Endothelial cell of umbilical vein (primary cell): ENCODE data around the gene RRAGB. TPM values are rescaled to one million over a fixed set of nuclear protein-coding genes. Genes with fewer than 3 reads are reported as not detected.

ENCODE experiments used
- BruUV-seq: library from RNA; stranded (reverse); fragments of 400-500 nt; replicated peaks from 2 replicates; lab custom pipeline; 2021; lab: Mats Ljungman, UMichigan
- CTCF ChIA-PET: fragments of 300-600, 350-600 bp; sonication (Branson Sonifier 250); formaldehyde crosslinking; loops from one replicate; lab custom pipeline; 2021; ENCODE audit warnings: antibody characterized with exemption, inconsistent platforms; lab: Charles Lee
- POLR2A ChIA-PET: fragments of 300-600, 350-600 bp; sonication (Branson Sonifier 250); formaldehyde crosslinking; loops from one replicate; lab custom pipeline; 2021; ENCODE audit warnings: antibody characterized with exemption, inconsistent platforms; lab: Charles Lee
- DNase-seq: peaks from one replicate; pipeline ENCODE4 v3.0.0-alpha.2; 2011; ENCODE audit warnings: low read depth, low spot score
- FAIRE-seq: peaks from 2 replicates; lab custom pipeline; 2011; peaks lifted over from hg19 to GRCh38; lab: Jason Lieb, UNC
- H2AFZ ChIP-seq: 2 replicates; pipeline ENCODE4 v1.6.0; 2012; ENCODE audit warnings: low read depth, low read length, control low read depth, inconsistent platforms
- H3K27ac ChIP-seq: 2 replicates; pipeline ENCODE4 v1.5.1; 2011; ENCODE audit warnings: low read depth, mild to moderate bottlenecking, control low read depth, low read length, moderate library complexity; ENCODE audit not compliant: insufficient read depth
- H3K27me3 ChIP-seq, 2 experiments: 2 replicates each; pipeline versions ENCODE4 v1.6.0 to v1.6.1; 2011; ENCODE audit warnings: low read length in 2 of 2, mixed read lengths in 1 of 2; ENCODE audit not compliant: control insufficient read depth in 2 of 2, insufficient read depth in 2 of 2
- H3K36me3 ChIP-seq, 2 experiments: 2 replicates in 1 of 2; 3 replicates in 1 of 2; pipeline ENCODE4 v1.5.1; 2011; ENCODE audit warnings: low read length in 2 of 2, mild to moderate bottlenecking in 1 of 2, moderate library complexity in 1 of 2; ENCODE audit not compliant: control insufficient read depth in 2 of 2, insufficient read depth in 2 of 2; ENCODE audit errors: extremely low read depth in 1 of 2
- H3K4me1 ChIP-seq: 3 replicates; pipeline ENCODE4 v1.5.1; 2011; ENCODE audit warnings: mild to moderate bottlenecking, low read length; ENCODE audit not compliant: control insufficient read depth, insufficient read depth; ENCODE audit errors: extremely low read depth
- H3K4me2 ChIP-seq: 2 replicates; pipeline ENCODE4 v1.6.1; 2011; ENCODE audit warnings: low read length, control low read depth, mixed read lengths; ENCODE audit not compliant: insufficient read depth
- H3K4me3 ChIP-seq, 3 experiments: fragments of 200-600 bp in 1 of 3; sonication (generic), shearing (Covaris generic) in 1 of 3; replicated peaks in 1 of 3; 2 replicates each; pipeline ENCODE4 v1.5.1; 2011 to 2016; ENCODE audit warnings: control low read depth in 3 of 3, low read length in 3 of 3, mild to moderate bottlenecking in 2 of 3, inconsistent platforms in 1 of 3, low read depth in 1 of 3, moderate library complexity in 1 of 3; ENCODE audit not compliant: insufficient read depth in 1 of 3
- H3K79me2 ChIP-seq: 2 replicates; pipeline ENCODE4 v1.6.0; 2012; ENCODE audit warnings: low read length, inconsistent platforms; ENCODE audit not compliant: control insufficient read depth, insufficient read depth
- H3K9ac ChIP-seq: replicated peaks from 2 replicates; pipeline ENCODE3; 2011; ENCODE audit warnings: low read length, control low read depth; ENCODE audit not compliant: insufficient read depth; ENCODE audit errors: extremely low read depth
- H3K9me1 ChIP-seq: replicated peaks from 3 replicates; pipeline ENCODE4 v1.6.0; 2011; ENCODE audit warnings: mild to moderate bottlenecking, low read length; ENCODE audit not compliant: control insufficient read depth, insufficient read depth; ENCODE audit errors: extremely low read depth
- H3K9me3 ChIP-seq: replicated peaks from 2 replicates; pipeline ENCODE4 v1.5.1; 2012; ENCODE audit warnings: low read length, inconsistent platforms; ENCODE audit not compliant: control insufficient read depth, insufficient read depth
- H4K20me1 ChIP-seq: replicated peaks from 2 replicates; pipeline ENCODE3; 2011; ENCODE audit warnings: mild to moderate bottlenecking, low read length; ENCODE audit not compliant: control insufficient read depth, insufficient read depth; ENCODE audit errors: extremely low read depth
- EZH2 ChIP-seq: IDR thresholded peaks from 2 replicates; pipeline ENCODE4 v1.6.1; 2012; ENCODE audit warnings: borderline replicate concordance, low read depth, mild to moderate bottlenecking, moderate library complexity, low read length, inconsistent platforms; ENCODE audit not compliant: severe bottlenecking
- FOS ChIP-seq: IDR thresholded peaks from 2 replicates; pipeline ENCODE4 v1.6.1; 2011; ENCODE audit warnings: mild to moderate bottlenecking, low read length, moderate library complexity, borderline replicate concordance; ENCODE audit not compliant: insufficient read depth
- GATA2 ChIP-seq: IDR thresholded peaks from 2 replicates; pipeline ENCODE4 v1.7.0; 2011; ENCODE audit warnings: low read depth, mild to moderate bottlenecking, moderate library complexity, mixed read lengths, low read length; ENCODE audit not compliant: insufficient read length, insufficient read depth
- JUN ChIP-seq: IDR thresholded peaks from 2 replicates; pipeline ENCODE4 v1.6.1; 2011; ENCODE audit warnings: borderline replicate concordance, low read depth; ENCODE audit not compliant: insufficient read length, insufficient read depth
- MYC ChIP-seq: IDR thresholded peaks from one replicate; pipeline ENCODE4 v1.6.1; 2011; ENCODE audit warnings: mild to moderate bottlenecking, low read depth, low read length
- POLR2A ChIP-seq: IDR thresholded peaks from 2 replicates; pipeline ENCODE4 v1.6.1; 2012; ENCODE audit warnings: low read depth, mild to moderate bottlenecking, control low read depth, low read length
- POLR2AphosphoS5 ChIP-seq: IDR thresholded peaks from 2 replicates; pipeline ENCODE4 v1.6.1; 2012; ENCODE audit warnings: low read depth, mild to moderate bottlenecking, control low read depth, low read length, moderate library complexity; ENCODE audit not compliant: insufficient read depth
- dilution Hi-C: fragments of 300-500 bp; cut with MboI; formaldehyde crosslinking; loops from one replicate; pipeline ENCODE4 v1.15.0; 2019; ENCODE audit warnings: low sequenced_read_pairs; ENCODE audit not compliant: extremely low pct_ligation_motif_present
- intact Hi-C: fragments of 100-400 bp; cut with micrococcal nuclease; formaldehyde crosslinking; loops from one replicate; pipeline ENCODE4 v1.10.0; 2022
- polyA plus RNA-seq, 4 experiments: library from polyadenylated mRNA; depleted of rRNA in 3 of 4; stranded (reverse) in 3 of 4; unstranded in 1 of 4; fragments of >200 nt; gene quantifications; 2 replicates each; pipeline versions ENCODE4 v1.2.1 to v1.2.3, GENCODE V29; 2011 to 2012; ENCODE audit warnings: missing spikeins in 1 of 4
- total RNA-seq: library from RNA; stranded (reverse); gene quantifications from 2 replicates; pipeline ENCODE4 v1.2.3, GENCODE V29; 2021
- TF ChIP-seq, protein P1 (sequence below): IDR thresholded peaks from 2 replicates; pipeline ENCODE4 v1.6.1; 2011; ENCODE audit not compliant: insufficient read depth, insufficient read length
- TF ChIP-seq, protein P2 (sequence below), 2 donors: IDR thresholded peaks; 1 replicate in 1 of 2; 2 replicates in 1 of 2; pipeline ENCODE4 v1.5.1; 2011; ENCODE audit warnings: low read length in 2 of 2, mild to moderate bottlenecking in 2 of 2, moderate library complexity in 2 of 2, control low read depth in 1 of 2, inconsistent platforms in 1 of 2, low read depth in 1 of 2; ENCODE audit not compliant: insufficient read depth in 1 of 2; ENCODE audit errors: extremely low read depth in 1 of 2

The RRAGB gene
- total and polyA plus RNA-seq, 2 donors (not counting 3 experiments of a cell fraction or from before 2014, with no cell fraction given): 14.3 to 18.0 TPM

DNA sequence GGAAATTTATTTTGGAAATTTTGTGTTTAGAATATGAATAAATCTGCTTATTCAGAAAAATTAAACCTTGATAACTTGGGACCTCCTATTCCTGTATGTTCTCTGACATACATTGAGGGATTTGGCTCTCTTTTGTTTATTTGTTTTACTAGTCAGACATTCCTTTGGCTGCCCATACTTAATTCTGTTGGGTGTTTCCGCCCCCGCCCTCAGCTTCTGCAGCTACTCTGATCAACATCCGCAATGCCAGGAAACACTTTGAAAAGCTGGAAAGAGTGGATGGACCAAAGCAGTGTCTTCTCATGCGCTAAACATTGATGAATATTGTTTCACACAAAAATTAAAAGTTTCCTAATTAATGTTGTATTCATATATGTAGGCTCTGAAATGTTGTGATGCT is 40.5 kb downstream of the RRAGB start:
- intact Hi-C loops (loop anchor here (1.0 to 2.0 kb wide), 2 partner anchors 9 to 41 kb away; partner anchors contain the start of gene RRAGB), dilution Hi-C loops (no loop called here)
- Histone ChIP-seq H3K4me1 (peaks cover 23% of the 10 kb centered on the region), H2AFZ (no peak overlapping the region), H3K4me3 (no peak overlapping the region), H3K9me1 (no peaks in the 10 kb centered on the region), H3K9ac (no peak overlapping the region), H3K27me3 (no peaks in the 10 kb centered on the region), H4K20me1 (no peaks in the 10 kb centered on the region), H3K36me3 (no peaks in the 10 kb centered on the region), H3K79me2 (no peaks in the 10 kb centered on the region), H3K9me3 (no peaks in the 10 kb centered on the region), H3K4me2 (peak overlapping the region; percentile 51), H3K27ac (peak overlapping the region; percentile 53)
- POLR2A ChIA-PET: no interaction called here
- TF ChIP-seq, protein P1, sequence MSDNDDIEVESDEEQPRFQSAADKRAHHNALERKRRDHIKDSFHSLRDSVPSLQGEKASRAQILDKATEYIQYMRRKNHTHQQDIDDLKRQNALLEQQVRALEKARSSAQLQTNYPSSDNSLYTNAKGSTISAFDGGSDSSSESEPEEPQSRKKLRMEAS: no peak
- TF ChIP-seq MYC: no peak
- no peak for TF ChIP-seq EZH2
- TF ChIP-seq POLR2AphosphoS5: peak; percentile 38
- TF ChIP-seq JUN: peak; percentile 10
- TF ChIP-seq, protein P2, sequence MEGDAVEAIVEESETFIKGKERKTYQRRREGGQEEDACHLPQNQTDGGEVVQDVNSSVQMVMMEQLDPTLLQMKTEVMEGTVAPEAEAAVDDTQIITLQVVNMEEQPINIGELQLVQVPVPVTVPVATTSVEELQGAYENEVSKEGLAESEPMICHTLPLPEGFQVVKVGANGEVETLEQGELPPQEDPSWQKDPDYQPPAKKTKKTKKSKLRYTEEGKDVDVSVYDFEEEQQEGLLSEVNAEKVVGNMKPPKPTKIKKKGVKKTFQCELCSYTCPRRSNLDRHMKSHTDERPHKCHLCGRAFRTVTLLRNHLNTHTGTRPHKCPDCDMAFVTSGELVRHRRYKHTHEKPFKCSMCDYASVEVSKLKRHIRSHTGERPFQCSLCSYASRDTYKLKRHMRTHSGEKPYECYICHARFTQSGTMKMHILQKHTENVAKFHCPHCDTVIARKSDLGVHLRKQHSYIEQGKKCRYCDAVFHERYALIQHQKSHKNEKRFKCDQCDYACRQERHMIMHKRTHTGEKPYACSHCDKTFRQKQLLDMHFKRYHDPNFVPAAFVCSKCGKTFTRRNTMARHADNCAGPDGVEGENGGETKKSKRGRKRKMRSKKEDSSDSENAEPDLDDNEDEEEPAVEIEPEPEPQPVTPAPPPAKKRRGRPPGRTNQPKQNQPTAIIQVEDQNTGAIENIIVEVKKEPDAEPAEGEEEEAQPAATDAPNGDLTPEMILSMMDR (IDR thresholded peaks at IDR 0.05; ENCODE audit: extremely low read depth in 1 of 2, insufficient read depth in 1 of 2, low read depth in 1 of 2, low read length in 2 of 2): no peak
- peak; percentile 15 for TF ChIP-seq FOS
- peak; percentile 14 for TF ChIP-seq GATA2
- TF ChIP-seq POLR2A: no peak
- no TSS peak for BruUV-seq
- CTCF ChIA-PET: interaction anchor here (1.2 kb wide), 1 partner anchor 41 kb away, joined by 5 read pairs; the partner anchor contains the start of gene RRAGB
- peak; percentile 86 for FAIRE-seq
- peak; percentile 76 for DNase-seq
